ENCODE results near the gene CABP1.
A peak's percentile ranks its signal among the peaks of the same experiment; 100 is the strongest.

Gene CABP1

DNA sequence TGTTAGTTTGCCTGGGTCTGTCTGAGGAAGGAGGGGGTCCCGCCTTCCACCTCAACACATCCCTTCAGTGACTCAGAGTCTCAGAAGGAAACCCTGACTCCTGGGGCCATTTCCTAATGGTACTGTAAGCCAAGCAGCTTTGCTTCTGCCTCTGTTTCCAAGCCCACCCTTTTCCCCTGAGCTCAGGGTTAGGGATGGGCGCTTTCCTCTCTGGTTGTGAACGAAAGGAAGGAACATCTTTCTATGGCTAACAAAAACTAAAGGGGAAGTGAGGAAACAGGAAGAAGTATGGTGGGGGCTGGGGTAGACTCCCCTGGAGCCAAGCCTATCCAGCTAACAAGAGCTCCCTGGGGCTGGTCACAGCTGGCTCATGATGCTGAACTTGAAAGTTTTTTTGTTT lies 58.2 kb downstream of the CABP1 start:
- DNase-seq = peak; percentile 60

DNA sequence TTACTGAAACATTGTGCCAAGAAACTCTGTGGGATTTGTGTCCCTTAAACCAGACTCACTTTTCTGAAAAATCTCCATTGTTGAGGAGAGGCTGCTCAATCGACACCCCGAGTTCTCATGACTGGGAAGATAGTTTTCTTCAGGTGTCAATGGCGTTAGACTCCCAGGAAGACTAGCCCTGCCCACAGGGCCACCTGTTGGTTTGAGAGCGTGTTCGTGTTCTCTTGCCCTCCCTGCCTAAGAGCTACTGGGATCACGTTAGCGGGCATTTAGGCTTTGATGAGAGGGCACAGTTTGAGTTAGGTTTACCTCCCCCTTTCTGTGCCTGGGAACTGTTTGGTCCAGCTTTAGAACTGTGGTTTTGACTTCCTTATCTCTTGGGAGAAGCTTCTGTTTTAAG lies 59.1 kb downstream of the CABP1 start:
- DNase-seq = no peak

DNA sequence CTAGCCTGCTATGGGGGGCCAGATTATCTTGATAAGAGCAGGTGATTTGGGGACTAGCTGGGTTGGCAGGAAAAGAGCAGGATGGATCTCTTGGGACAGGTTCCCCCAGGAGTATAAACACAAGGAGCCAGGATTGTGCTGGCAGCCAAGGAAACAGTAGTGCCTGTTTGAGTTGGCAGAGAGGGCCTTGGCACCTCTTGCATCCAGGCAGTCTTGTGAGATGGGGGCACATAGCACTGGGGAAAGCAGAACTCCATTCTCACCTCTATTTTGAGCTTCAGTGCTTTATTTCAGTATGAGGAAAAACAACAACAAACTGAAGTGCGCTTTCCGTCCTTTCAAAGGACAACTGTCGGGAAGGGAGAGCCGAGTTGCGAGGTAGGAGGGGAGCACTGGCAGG lies 60.5 kb downstream of the CABP1 start:
- DNase-seq = no peak

DNA sequence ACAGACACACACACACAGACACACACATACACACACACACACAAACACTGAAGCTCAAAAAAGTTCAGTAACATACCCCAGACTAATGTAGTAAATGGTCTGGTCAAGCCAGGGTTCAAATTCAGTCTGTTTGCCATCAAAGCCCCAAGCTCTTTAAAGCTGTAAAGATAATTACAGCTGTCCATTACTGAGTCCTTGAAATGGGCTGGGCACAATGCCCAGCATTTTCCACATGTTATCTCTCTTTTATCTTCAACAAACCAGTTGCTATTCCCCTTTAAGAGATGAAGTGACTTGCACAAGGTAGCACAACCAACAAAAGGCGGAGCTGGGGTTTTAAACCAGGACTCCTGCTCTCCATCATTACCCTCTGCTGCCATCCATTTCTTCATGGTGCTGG lies 62.2 kb downstream of the CABP1 start:
- peak; percentile 32 for DNase-seq

DNA sequence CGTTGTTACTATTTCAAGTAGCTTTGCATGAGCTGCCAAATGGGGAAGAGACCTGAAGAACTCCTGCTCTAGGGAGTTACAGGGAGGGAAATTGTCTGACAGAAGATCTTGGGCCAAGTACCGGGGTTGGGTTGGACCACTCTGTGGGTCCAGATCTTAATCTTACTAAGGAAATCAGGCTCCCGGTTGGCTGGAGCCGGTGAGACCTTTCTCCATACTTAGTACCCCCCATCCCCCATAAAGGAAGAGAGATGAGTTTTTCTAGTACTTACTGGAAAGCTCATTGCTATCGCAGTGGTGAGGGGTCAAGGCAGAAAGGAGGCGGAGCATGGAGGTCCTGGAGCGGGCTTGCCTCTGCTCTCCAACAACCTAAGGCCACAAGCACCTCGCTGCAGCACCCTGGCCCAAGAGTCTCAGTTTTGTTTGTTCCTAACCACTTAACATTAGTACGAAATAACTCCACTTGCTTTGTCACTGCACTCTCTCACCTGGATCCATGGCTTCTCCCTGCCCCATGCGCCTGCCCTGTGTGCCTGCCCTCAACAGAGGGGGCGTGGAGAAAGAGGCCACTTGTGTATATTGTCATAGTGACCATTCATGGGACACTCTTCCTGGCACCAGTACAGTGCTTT lies 63.0 kb downstream of the CABP1 start:
- DNase-seq = no peak

DNA sequence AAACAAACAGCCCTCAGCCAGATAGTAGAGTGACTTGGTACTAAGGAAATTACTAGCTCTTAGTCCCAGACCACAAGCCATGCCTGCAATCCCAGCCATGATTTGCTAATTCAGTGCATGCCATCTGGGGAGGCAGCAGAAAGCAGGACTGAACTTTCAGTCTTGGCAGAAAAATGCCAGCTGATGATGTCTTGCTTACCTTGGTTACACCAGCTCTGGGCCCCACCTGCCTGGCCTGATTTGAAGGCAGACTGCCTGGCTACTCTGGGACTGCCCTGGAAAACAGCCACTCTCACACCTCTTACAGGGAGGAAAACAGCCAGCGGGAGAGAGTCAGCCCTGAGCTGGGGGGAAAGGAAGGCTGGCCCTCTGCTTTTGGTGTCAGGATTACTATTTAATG lies 65.2 kb downstream of the CABP1 start:
- no peak for DNase-seq

DNA sequence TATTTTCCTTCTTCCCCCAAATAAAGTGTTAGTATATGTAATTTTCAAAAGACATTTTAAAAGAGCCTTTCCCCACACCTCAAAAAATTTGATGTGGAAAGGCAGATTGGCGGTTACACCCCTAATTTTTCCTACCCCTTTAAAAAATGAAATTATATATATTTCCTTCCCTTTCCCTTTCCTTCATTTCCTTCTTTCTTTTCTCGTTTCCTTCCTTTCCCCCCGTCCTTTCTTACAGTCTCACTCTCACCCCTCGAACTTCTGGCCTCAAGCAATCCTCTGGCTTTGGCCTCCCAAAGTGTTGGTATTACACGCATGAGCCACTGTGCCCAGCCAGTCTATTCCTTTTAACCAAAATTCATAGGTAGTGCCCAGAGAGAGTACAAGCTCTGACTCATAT lies 65.6 kb downstream of the CABP1 start:
- DNase-seq = no peak

DNA sequence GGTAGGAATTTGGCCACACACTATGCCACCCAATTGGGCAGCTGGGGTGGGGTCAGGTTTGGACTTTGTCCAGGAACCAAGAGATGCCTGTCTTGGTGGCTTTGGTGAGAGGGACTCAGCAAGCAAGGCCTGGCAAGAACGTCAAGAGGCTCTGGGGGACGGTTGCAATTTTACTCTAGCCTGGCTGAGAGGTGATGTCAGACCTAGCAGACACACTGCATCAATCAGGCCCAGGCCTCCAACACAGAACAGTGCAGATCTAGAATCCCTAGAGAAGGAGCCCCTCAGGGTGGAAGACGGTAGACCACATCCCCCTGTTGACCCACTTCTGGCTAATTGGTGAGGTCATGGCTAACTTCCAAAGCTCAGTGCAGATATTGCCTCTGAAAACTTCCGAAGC lies 68.2 kb downstream of the CABP1 start:
- DNase-seq = peak; percentile 31

DNA sequence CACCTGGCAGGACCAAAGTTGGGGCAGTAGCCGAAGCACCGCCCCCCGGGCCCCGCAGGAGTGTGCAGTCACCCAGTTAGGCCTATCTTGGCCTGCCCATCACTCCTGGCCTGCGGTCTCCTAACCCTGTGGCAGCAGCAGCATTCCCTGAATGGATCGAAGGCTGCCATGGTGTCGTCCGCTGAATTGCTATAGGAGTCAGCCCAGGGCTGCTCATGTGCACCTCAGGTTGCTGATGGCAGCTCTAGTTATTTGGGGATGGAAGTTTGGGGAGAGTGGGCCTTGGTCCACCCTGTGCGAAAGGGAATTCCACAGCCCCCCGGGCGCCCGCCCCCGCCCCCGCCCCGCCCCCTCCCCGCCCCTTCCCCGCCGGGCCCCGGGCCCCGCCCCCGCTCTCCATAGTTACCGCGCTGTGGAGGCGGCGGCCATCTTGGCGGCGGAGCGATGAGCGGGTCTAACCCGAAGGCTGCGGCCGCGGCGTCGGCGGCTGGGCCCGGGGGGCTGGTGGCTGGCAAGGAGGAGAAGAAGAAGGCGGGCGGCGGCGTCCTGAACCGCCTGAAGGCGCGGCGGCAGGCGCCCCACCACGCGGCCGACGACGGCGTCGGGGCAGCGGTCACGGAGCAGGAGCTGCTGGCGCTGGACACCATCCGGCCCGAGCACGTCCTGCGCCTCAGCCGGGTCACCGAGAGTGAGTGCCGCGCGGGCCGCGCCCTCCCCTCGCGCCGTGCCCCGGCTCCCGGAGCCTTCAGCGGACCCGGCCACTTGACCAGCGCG lies 69.8 kb downstream of the CABP1 start, which contains the start of gene UNC119B:
UNC119B (plus strand) TSS at position 428 of the 774 bp plus-strand sequence; CDS start at position 445, 17 bp downstream.
- DNase-seq = peak; percentile 83

DNA sequence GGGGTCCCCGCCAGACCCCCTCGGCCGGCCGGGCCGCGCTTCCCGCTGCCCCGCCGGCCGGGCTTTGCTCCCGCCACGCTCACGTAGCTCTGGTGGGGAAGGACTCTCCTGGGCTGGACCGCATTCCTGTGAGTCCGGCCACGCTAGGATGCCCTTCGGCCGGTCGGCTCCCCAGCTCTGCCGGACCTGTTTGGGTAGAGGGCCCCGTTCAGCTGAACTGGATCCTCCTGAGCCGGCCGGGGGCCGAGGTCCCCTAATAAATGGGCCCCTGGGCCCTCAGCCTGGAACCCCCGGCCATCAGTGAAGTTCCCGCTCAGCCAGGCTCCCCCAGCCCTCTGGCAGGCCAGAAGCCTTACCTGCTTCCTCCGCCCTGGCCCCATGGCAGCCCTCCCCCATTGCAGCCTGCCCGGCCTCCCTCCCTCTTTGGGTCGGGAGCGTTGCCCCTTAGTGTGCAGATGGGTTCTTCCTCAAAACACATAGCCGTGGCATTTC lies 70.4 kb downstream of the CABP1 start:
- peak; percentile 69 for DNase-seq

DNA sequence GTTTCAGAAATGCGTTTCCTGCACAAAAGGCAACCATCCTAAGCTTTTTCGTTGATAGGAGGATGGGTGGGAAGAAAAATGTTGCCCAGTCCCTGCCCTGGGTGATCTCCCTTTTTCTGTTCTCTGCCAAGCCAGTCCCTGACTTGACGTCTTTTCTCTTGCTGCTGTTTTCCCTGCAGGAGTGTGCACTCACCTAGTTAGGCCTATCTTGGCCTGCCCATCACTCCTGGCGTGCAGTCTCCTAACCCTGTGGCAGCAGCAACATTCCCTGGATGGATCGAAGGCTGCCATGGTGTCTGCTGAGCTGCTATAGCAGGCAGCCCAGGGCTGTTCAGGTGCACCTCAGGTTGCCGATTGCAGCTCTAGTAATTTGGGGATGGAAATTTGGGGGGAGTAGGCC lies 71.0 kb downstream of the CABP1 start:
- DNase-seq = no peak

DNA sequence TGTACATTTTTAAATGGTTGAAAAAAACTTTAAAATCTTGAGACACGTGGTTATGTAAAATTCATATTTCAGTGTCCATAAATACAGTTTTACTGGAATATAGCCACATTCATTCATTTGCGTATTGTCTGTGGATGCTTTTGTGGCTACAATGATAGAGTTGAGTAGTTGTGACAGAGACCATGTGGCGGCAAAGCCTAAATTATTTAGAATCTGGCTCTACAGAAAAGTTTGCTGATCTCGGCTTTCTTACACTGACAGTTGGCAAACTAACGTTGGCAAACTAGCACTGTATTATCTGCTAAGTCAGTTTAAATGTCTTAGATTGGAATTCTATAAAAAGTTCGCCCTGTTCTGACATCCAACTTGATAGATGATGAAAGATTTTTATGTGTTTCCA lies 72.2 kb downstream of the CABP1 start:
- no peak for DNase-seq

DNA sequence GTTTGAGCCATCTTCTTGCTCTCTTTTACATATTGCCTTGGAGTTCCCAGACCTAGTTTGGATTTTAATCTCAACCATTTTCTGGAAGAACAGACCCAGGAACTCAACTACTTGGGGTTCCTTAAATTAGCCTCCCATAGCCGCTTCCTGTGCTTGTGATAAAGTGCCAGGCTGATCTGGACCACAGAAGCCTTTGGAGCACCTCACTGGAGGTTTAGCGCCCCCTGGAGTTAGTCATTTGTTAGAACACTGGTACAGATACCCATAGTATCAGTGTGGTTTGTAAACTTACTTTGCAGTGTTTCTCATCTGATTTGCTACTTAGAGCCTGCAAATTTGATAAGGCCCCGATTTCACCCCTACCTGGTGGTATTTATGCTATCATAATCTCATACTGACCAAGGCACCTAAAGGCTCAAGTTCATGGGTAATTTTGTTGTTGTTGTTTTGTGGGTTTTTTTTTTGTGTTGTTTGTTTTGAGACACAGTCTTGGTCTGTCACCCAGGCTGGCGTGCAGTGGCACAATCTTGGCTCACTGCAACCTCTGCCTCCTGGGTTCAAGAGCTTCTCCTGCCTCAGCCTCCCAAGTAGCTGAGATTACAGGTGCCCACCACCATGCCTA lies 73.5 kb downstream of the CABP1 start:
- DNase-seq = peak; percentile 95
